HepG2 (cell line): ENCODE measurements around the gene FBXW5.

Source experiments
- ATF2 ChIP-seq: sonication (generic); formaldehyde crosslinking; IDR thresholded peaks from 2 replicates; pipeline ENCODE4 v1.4.0; 2020; ENCODE audit warnings: missing genetic modification reagents
- CBFB ChIP-seq: sonication (generic); formaldehyde crosslinking; IDR thresholded peaks from 2 replicates; pipeline ENCODE4 v1.4.0; 2020; ENCODE audit warnings: missing genetic modification reagents
- EP300 ChIP-seq, 3 experiments: sonication (generic) in 1 of 3; formaldehyde crosslinking in 1 of 3; IDR thresholded peaks; 2 replicates each; pipeline versions ENCODE4 v1.5.1 to v1.6.1; 2011 to 2020; ENCODE audit warnings: low read depth in 2 of 3, low read length in 2 of 3, borderline replicate concordance in 1 of 3, improper control_type of control experiment in 1 of 3, mild to moderate bottlenecking in 1 of 3, missing genetic modification reagents in 1 of 3, moderate library complexity in 1 of 3
- HCFC1 ChIP-seq: fragments of 150-350 bp; IDR thresholded peaks from 2 replicates; pipeline ENCODE4 v1.6.1; 2014; ENCODE audit warnings: low read depth, low read length
- JUN ChIP-seq: sonication (generic); formaldehyde crosslinking; IDR thresholded peaks from 2 replicates; pipeline ENCODE4 v1.4.0; 2020; ENCODE audit warnings: mild to moderate bottlenecking, missing genetic modification reagents
- KDM1A ChIP-seq: IDR thresholded peaks from 2 replicates; pipeline ENCODE4 v1.6.1; 2016; ENCODE audit warnings: missing compliant biosample characterization
- NPAS2 ChIP-seq: sonication (generic); formaldehyde crosslinking; IDR thresholded peaks from 2 replicates; pipeline ENCODE4 v1.8.0; 2022; ENCODE audit warnings: mild to moderate bottlenecking, missing genetic modification reagents, borderline replicate concordance
- PCBP1 ChIP-seq: fragments of 200-400 bp; formaldehyde crosslinking; IDR thresholded peaks from 2 replicates; pipeline ENCODE4 v1.6.1; 2017; ENCODE audit warnings: mild to moderate bottlenecking, low read depth, low read length, borderline replicate concordance
- POLR2A ChIP-seq, 2 experiments: IDR thresholded peaks; 2 replicates each; pipeline ENCODE4 v1.6.1; 2011; ENCODE audit warnings: low read depth in 2 of 2, low read length in 2 of 2, mild to moderate bottlenecking in 1 of 2, moderate library complexity in 1 of 2; ENCODE audit not compliant: insufficient read depth in 1 of 2
- RAD21 ChIP-seq: fragments of 450-650 bp; formaldehyde crosslinking; IDR thresholded peaks from 2 replicates; pipeline ENCODE4 v1.5.0; 2020; ENCODE audit warnings: mild to moderate bottlenecking
- ZEB1 ChIP-seq: IDR thresholded peaks from 2 replicates; pipeline ENCODE4 v1.6.1; 2012; ENCODE audit warnings: mild to moderate bottlenecking, low read depth, inconsistent platforms; ENCODE audit not compliant: insufficient replicate concordance
- ZNF609 ChIP-seq: sonication (generic); formaldehyde crosslinking; IDR thresholded peaks from 2 replicates; pipeline ENCODE4 v1.4.0; 2020; ENCODE audit warnings: mild to moderate bottlenecking, missing genetic modification reagents, borderline replicate concordance
- ZNF784 ChIP-seq: sonication (generic); formaldehyde crosslinking; IDR thresholded peaks from 2 replicates; pipeline ENCODE4 v1.5.1; 2020; ENCODE audit warnings: missing genetic modification reagents, mild to moderate bottlenecking, borderline replicate concordance
- ZNF883 ChIP-seq: sonication (generic); formaldehyde crosslinking; IDR thresholded peaks from 2 replicates; pipeline ENCODE4 v1.5.1; 2020; ENCODE audit warnings: mild to moderate bottlenecking, missing genetic modification reagents; ENCODE audit errors: not compliant biosample characterization

GRCh38 chr9:136926749-136927148, 17.8 kb downstream of the FBXW5 start:
- TF ChIP-seq HCFC1 = no peak
- TF ChIP-seq ZNF883 (CRISPR knock-in tag) = no peak
- no peak for TF ChIP-seq ATF2
- TF ChIP-seq POLR2A (IDR thresholded peaks at IDR 0.05; ENCODE audit: insufficient read depth in 1 of 2, low read depth in 2 of 2, low read length in 2 of 2) = no peak
- no peak for TF ChIP-seq ZNF784
- TF ChIP-seq JUN = no peak
- no peak for TF ChIP-seq ZEB1
- no peak for TF ChIP-seq KDM1A
- TF ChIP-seq RAD21 (CRISPR knock-in tag) = no peak
- TF ChIP-seq NPAS2 (CRISPR knock-in tag) = no peak
- TF ChIP-seq ZNF609 = no peak
- TF ChIP-seq PCBP1 = no peak
- no peak for TF ChIP-seq CBFB (CRISPR knock-in tag)
- TF ChIP-seq EP300 (IDR thresholded peaks at IDR 0.05; ENCODE audit: low read depth in 2 of 2, low read length in 2 of 2) = no peak
- no peak for TF ChIP-seq EP300 (CRISPR knock-in tag; IDR thresholded peaks at IDR 0.05; ENCODE audit: borderline replicate concordance)
